SK-N-SH treated with all-trans-retinoic acid at 6 μM for 48 hours (cell line): Measurements from ENCODE around the gene TNP2.

Experiments used
- ATAC-seq: fragments of 200-7000 bp; cut with Tn5 transposase; 3 replicates; pipeline ENCODE4 v1.9.1; 2020; ENCODE audit warnings: mild to moderate bottlenecking, moderate library complexity
- CREB5 ChIP-seq: fragments of 250-450 bp; sonication (Bioruptor Pico); IDR thresholded peaks from 2 replicates; pipeline ENCODE4 v1.5.1; 2020; ENCODE audit warnings: low read depth, mild to moderate bottlenecking, moderate library complexity
- CSDC2 ChIP-seq: fragments of 250-450 bp; sonication (Bioruptor Pico); IDR thresholded peaks from 2 replicates; pipeline ENCODE4 v1.5.0; 2020; ENCODE audit warnings: mild to moderate bottlenecking, moderate library complexity
- ESRRG ChIP-seq: fragments of 250-450 bp; sonication (Bioruptor Pico); IDR thresholded peaks from 2 replicates; pipeline ENCODE4 v1.6.1; 2021; ENCODE audit warnings: mild to moderate bottlenecking
- GLIS3 ChIP-seq: fragments of 250-450 bp; sonication (Bioruptor Pico); IDR thresholded peaks from 2 replicates; pipeline ENCODE4 v1.5.0; 2020; ENCODE audit warnings: mild to moderate bottlenecking, moderate library complexity
- ISL1 ChIP-seq: fragments of 250-450 bp; sonication (Bioruptor Pico); IDR thresholded peaks from 2 replicates; pipeline ENCODE4 v2.1.2; 2022; ENCODE audit warnings: mild to moderate bottlenecking, moderate library complexity
- OSR1 ChIP-seq: fragments of 250-450 bp; sonication (Bioruptor Pico); IDR thresholded peaks from 2 replicates; pipeline ENCODE4 v1.8.0; 2022; ENCODE audit warnings: moderate library complexity, mild to moderate bottlenecking, inconsistent platforms
- PATZ1 ChIP-seq: fragments of 250-450 bp; sonication (Bioruptor Pico); IDR thresholded peaks from 2 replicates; pipeline ENCODE4 v1.8.0; 2020; ENCODE audit warnings: mild to moderate bottlenecking, moderate library complexity, borderline replicate concordance
- PPARA ChIP-seq: fragments of 250-450 bp; sonication (Bioruptor Pico); IDR thresholded peaks from 2 replicates; pipeline ENCODE4 v1.5.0; 2020; ENCODE audit warnings: mild to moderate bottlenecking, borderline replicate concordance
- RARB ChIP-seq: fragments of 250-450 bp; sonication (Bioruptor Pico); IDR thresholded peaks from 2 replicates; pipeline ENCODE4 v1.8.0; 2021; ENCODE audit warnings: mild to moderate bottlenecking, moderate library complexity
- SNAI2 ChIP-seq: fragments of 250-450 bp; sonication (Bioruptor Pico); IDR thresholded peaks from 2 replicates; pipeline ENCODE4 v1.5.0; 2020; ENCODE audit warnings: mild to moderate bottlenecking, moderate library complexity
- TOX ChIP-seq: fragments of 250-450 bp; sonication (Bioruptor Pico); IDR thresholded peaks from 2 replicates; pipeline ENCODE4 v1.8.0; 2021; ENCODE audit warnings: mild to moderate bottlenecking, moderate library complexity, borderline replicate concordance
- ZC3H10 ChIP-seq: fragments of 250-450 bp; sonication (Bioruptor Pico); IDR thresholded peaks from 2 replicates; pipeline ENCODE4 v1.5.1; 2021; ENCODE audit warnings: mild to moderate bottlenecking, moderate library complexity
- ZFP3 ChIP-seq: fragments of 250-450 bp; sonication (Bioruptor Pico); IDR thresholded peaks from 2 replicates; pipeline ENCODE4 v1.5.0; 2020; ENCODE audit warnings: mild to moderate bottlenecking, moderate library complexity
- ZFP30 ChIP-seq: fragments of 450-650 bp; formaldehyde crosslinking; IDR thresholded peaks from 2 replicates; pipeline ENCODE4 v1.5.0; 2022; ENCODE audit warnings: mild to moderate bottlenecking, moderate library complexity
- ZNF565 ChIP-seq: fragments of 450-650 bp; formaldehyde crosslinking; conservative IDR thresholded peaks from 2 replicates; pipeline ENCODE4 v1.5.0; 2020; ENCODE audit warnings: low read depth, mild to moderate bottlenecking, moderate library complexity
- ZNF70 ChIP-seq: fragments of 450-650 bp; formaldehyde crosslinking; IDR thresholded peaks from 2 replicates; pipeline ENCODE4 v1.5.0; 2020; ENCODE audit warnings: mild to moderate bottlenecking, moderate library complexity
- ZNF8 ChIP-seq: fragments of 450-650 bp; formaldehyde crosslinking; IDR thresholded peaks from 2 replicates; pipeline ENCODE4 v1.5.0; 2020; ENCODE audit warnings: mild to moderate bottlenecking, moderate library complexity
- TF ChIP-seq, protein P1 (sequence below): fragments of 250-450 bp; sonication (Bioruptor Pico); IDR thresholded peaks from 2 replicates; pipeline ENCODE4 v1.8.0; 2021; ENCODE audit warnings: low read depth, mild to moderate bottlenecking, moderate library complexity, borderline replicate concordance
- TF ChIP-seq, protein P2 (sequence below): fragments of 250-450 bp; sonication (Bioruptor Pico); IDR thresholded peaks from 2 replicates; pipeline ENCODE4 v1.5.0; 2020; ENCODE audit warnings: mild to moderate bottlenecking, moderate library complexity
- TF ChIP-seq, protein P3 (sequence below): fragments of 250-450 bp; sonication (Bioruptor Pico); IDR thresholded peaks from 2 replicates; pipeline ENCODE4 v1.5.1; 2021; ENCODE audit warnings: mild to moderate bottlenecking, moderate library complexity

Gene TNP2

DNA sequence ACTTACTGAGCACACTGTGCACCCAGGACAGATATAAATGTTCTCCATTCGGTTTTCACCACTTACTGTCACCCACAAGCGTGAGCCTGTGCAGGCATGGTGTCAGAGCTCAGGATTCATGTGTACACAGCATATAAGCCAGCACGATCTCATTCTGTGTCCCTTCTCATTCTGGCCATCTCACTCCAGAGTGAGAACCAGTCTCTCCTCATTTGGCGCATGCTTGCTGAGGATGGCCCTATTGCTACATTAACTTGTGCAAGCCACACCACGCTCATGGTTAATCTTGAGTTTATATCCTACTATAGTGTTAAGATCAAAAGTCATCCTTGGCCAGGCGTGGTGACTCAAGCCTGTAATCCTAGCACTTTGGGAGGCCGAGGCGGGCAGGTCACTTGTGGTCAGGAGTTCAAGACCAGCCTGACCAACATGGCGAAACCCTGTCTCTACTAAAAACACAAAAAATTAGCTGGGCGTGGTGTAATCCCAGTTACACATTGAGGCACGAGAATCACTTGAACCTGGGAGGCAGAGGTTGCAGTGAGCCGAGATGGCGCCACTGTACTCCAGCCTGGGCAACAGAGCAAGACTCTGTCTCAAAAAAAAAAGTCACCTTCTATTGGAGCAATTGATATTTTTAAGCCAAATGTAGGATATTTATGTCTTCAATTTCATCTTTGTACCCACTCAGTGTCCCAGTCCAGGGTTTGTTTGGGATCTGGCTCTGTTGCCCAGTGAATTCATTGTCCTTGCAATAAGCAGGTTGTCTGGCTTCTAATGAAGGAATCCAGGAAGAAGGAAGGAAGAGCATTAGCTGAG, 34.0 kb downstream of the TNP2 start (continued):
- TF ChIP-seq, protein P1, sequence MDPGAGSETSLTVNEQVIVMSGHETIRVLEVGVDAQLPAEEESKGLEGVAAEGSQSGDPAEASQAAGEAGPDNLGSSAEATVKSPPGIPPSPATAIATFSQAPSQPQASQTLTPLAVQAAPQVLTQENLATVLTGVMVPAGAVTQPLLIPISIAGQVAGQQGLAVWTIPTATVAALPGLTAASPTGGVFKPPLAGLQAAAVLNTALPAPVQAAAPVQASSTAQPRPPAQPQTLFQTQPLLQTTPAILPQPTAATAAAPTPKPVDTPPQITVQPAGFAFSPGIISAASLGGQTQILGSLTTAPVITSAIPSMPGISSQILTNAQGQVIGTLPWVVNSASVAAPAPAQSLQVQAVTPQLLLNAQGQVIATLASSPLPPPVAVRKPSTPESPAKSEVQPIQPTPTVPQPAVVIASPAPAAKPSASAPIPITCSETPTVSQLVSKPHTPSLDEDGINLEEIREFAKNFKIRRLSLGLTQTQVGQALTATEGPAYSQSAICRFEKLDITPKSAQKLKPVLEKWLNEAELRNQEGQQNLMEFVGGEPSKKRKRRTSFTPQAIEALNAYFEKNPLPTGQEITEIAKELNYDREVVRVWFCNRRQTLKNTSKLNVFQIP (CRISPR knock-in tag): no peak
- TF ChIP-seq ZNF8 (CRISPR knock-in tag) (no peak), PATZ1 (no peak)

DNA sequence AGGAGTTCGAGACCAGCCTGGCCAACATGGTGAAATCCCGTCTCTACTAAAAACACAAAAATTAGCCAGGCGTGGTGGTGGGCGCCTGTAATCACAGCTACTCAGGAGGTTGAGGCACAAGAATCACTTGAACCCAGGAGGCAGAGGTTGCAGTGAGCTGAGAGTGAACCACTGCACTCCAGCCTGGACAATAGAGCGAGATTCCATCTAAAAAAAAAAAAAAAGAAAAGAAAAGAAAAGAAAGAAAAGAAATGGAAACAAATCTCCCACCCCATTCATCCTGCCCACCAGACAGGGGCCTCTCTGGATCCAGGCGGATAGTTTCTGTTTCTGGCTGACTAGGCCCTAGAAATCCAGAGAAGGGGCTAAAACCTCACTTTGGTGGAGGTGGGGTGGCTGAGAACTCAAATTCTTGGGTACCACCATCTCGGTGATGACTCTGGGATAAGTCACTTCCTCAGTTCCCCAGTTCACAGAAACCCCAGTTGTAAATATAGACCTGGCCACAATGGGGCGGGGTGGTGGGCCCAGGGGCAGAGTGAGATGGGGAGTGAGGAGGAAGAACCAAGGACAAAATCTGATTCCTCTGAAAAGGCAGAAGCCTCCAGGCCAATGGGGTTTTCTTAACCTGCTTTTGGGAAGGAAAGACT, 35.3 kb downstream of the TNP2 start:
- TF ChIP-seq ZNF565 (CRISPR knock-in tag) (no peak), SNAI2 (CRISPR knock-in tag) (no peak), ESRRG (no peak), ZFP30 (no peak), GLIS3 (CRISPR knock-in tag) (no peak), CSDC2 (CRISPR knock-in tag) (no peak), PPARA (CRISPR knock-in tag) (no peak), CREB5 (CRISPR knock-in tag) (no peak), ZC3H10 (CRISPR knock-in tag) (no peak), OSR1 (CRISPR knock-in tag) (no peak), TOX (CRISPR knock-in tag) (no peak), PATZ1 (no peak), ISL1 (no peak), RARB (CRISPR knock-in tag) (no peak), ZNF70 (CRISPR knock-in tag) (no peak), ZFP3 (no peak)
- TF ChIP-seq, protein P2, sequence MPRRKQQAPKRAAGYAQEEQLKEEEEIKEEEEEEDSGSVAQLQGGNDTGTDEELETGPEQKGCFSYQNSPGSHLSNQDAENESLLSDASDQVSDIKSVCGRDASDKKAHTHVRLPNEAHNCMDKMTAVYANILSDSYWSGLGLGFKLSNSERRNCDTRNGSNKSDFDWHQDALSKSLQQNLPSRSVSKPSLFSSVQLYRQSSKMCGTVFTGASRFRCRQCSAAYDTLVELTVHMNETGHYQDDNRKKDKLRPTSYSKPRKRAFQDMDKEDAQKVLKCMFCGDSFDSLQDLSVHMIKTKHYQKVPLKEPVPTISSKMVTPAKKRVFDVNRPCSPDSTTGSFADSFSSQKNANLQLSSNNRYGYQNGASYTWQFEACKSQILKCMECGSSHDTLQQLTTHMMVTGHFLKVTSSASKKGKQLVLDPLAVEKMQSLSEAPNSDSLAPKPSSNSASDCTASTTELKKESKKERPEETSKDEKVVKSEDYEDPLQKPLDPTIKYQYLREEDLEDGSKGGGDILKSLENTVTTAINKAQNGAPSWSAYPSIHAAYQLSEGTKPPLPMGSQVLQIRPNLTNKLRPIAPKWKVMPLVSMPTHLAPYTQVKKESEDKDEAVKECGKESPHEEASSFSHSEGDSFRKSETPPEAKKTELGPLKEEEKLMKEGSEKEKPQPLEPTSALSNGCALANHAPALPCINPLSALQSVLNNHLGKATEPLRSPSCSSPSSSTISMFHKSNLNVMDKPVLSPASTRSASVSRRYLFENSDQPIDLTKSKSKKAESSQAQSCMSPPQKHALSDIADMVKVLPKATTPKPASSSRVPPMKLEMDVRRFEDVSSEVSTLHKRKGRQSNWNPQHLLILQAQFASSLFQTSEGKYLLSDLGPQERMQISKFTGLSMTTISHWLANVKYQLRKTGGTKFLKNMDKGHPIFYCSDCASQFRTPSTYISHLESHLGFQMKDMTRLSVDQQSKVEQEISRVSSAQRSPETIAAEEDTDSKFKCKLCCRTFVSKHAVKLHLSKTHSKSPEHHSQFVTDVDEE (CRISPR knock-in tag): no peak
- TF ChIP-seq, protein P3, sequence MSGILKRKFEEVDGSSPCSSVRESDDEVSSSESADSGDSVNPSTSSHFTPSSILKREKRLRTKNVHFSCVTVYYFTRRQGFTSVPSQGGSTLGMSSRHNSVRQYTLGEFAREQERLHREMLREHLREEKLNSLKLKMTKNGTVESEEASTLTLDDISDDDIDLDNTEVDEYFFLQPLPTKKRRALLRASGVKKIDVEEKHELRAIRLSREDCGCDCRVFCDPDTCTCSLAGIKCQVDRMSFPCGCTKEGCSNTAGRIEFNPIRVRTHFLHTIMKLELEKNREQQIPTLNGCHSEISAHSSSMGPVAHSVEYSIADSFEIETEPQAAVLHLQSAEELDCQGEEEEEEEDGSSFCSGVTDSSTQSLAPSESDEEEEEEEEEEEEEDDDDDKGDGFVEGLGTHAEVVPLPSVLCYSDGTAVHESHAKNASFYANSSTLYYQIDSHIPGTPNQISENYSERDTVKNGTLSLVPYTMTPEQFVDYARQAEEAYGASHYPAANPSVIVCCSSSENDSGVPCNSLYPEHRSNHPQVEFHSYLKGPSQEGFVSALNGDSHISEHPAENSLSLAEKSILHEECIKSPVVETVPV (CRISPR knock-in tag): no peak
- TF ChIP-seq, protein P1 (CRISPR knock-in tag): no peak
- TF ChIP-seq, all 23 proteins: peak for 0
- ATAC-seq: no peak
